ENCODE results near the gene SNORC. TPM values are rescaled to one million over a fixed set of nuclear protein-coding genes. Genes with fewer than 3 reads are reported as not detected.
"Not testable (repeated sequence)": the region's sequence is repeated elsewhere in the genome, so short reads cannot be mapped to it uniquely, and the experiment has no call there.

Gene SNORC
- total RNA-seq (2014; rRNA removed; shearing (Covaris generic)) = 1.6 and 5.2 TPM in 2 replicates

GRCh38 chr2:232870018-232870765 is at the start of gene SNORC:
SNORC (plus strand) TSS chr2:232870264; CDS start chr2:232870342, 78 bp downstream.
- DNase-seq = peak; percentile 43
- Histone ChIP-seq H3K27me3 (ENCODE audit: control insufficient read depth, insufficient read depth, low read length) (no peaks in the 10 kb centered on the region), H3K36me3 (replicated peaks; ENCODE audit: control insufficient read depth, insufficient read depth, low read length) (no peaks in the 10 kb centered on the region), H3K4me3 (ENCODE audit: insufficient read depth, low read depth, low read length) (no peak within 1 kb of the TSS)

GRCh38 chr2:232829988-232830387 is 40.1 kb upstream of the SNORC start:
- Histone ChIP-seq H3K27me3 (ENCODE audit: control insufficient read depth, insufficient read depth, low read length) (no peaks in the 10 kb centered on the region), H3K36me3 (replicated peaks; ENCODE audit: control insufficient read depth, insufficient read depth, low read length) (peaks cover 10% of the 10 kb centered on the region), H3K4me3 (ENCODE audit: insufficient read depth, low read depth, low read length) (no peak overlapping the region)
- DNase-seq = no peak

GRCh38 chr2:232831496-232831895 is 38.6 kb upstream of the SNORC start:
- Histone ChIP-seq H3K36me3 (replicated peaks; ENCODE audit: control insufficient read depth, insufficient read depth, low read length) (peaks cover 10% of the 10 kb centered on the region), H3K27me3 (ENCODE audit: control insufficient read depth, insufficient read depth, low read length) (no peaks in the 10 kb centered on the region), H3K4me3 (ENCODE audit: insufficient read depth, low read depth, low read length) (no peak overlapping the region)
- DNase-seq = no peak

- H3K27me3 ChIP-seq (ENCODE audit: control insufficient read depth, insufficient read depth, low read length) = no peaks in the 10 kb centered on the region
- DNase-seq = no peak
- peaks cover 11% of the 10 kb centered on the region for H3K36me3 ChIP-seq (replicated peaks; ENCODE audit: control insufficient read depth, insufficient read depth, low read length)
- no peak overlapping the region for H3K4me3 ChIP-seq (ENCODE audit: insufficient read depth, low read depth, low read length)
Observed at GRCh38 chr2:232833830-232834229, 36.2 kb upstream of the SNORC start.

- H3K36me3 ChIP-seq (replicated peaks; ENCODE audit: control insufficient read depth, insufficient read depth, low read length) = peaks cover 11% of the 10 kb centered on the region
- no peak for DNase-seq
- no peak overlapping the region for H3K4me3 ChIP-seq (ENCODE audit: insufficient read depth, low read depth, low read length)
- no peaks in the 10 kb centered on the region for H3K27me3 ChIP-seq (ENCODE audit: control insufficient read depth, insufficient read depth, low read length)
Observed at GRCh38 chr2:232835687-232836208, 34.3 kb upstream of the SNORC start.

GRCh38 chr2:232836934-232837333 is 33.1 kb upstream of the SNORC start:
- no peak for DNase-seq
- H3K4me3 ChIP-seq (ENCODE audit: insufficient read depth, low read depth, low read length) = no peak overlapping the region
- H3K36me3 ChIP-seq (replicated peaks; ENCODE audit: control insufficient read depth, insufficient read depth, low read length) = peaks cover 12% of the 10 kb centered on the region
- H3K27me3 ChIP-seq (ENCODE audit: control insufficient read depth, insufficient read depth, low read length) = no peaks in the 10 kb centered on the region

- H3K36me3 ChIP-seq (replicated peaks; ENCODE audit: control insufficient read depth, insufficient read depth, low read length) = peaks cover 7% of the 10 kb centered on the region
Observed at GRCh38 chr2:232838406-232838874, 31.6 kb upstream of the SNORC start.

GRCh38 chr2:232839411-232840079 is 30.5 kb upstream of the SNORC start:
- H3K27me3 ChIP-seq (ENCODE audit: control insufficient read depth, insufficient read depth, low read length) = no peaks in the 10 kb centered on the region
- no peak for DNase-seq
- peaks cover 9% of the 10 kb centered on the region for H3K36me3 ChIP-seq (replicated peaks; ENCODE audit: control insufficient read depth, insufficient read depth, low read length)
- H3K4me3 ChIP-seq (ENCODE audit: insufficient read depth, low read depth, low read length) = no peak overlapping the region

More at GRCh38 chr2:232838406-232838874, 31.6 kb upstream of the SNORC start:
- H3K4me3 ChIP-seq (ENCODE audit: insufficient read depth, low read depth, low read length) = no peak overlapping the region
- no peak for DNase-seq
- no peaks in the 10 kb centered on the region for H3K27me3 ChIP-seq (ENCODE audit: control insufficient read depth, insufficient read depth, low read length)

- no peak for DNase-seq
- peaks cover 19% of the 10 kb centered on the region for H3K36me3 ChIP-seq (replicated peaks; ENCODE audit: control insufficient read depth, insufficient read depth, low read length)
- H3K27me3 ChIP-seq (ENCODE audit: control insufficient read depth, insufficient read depth, low read length) = no peaks in the 10 kb centered on the region
- no peak overlapping the region for H3K4me3 ChIP-seq (ENCODE audit: insufficient read depth, low read depth, low read length)
Observed at GRCh38 chr2:232842689-232843088, 27.4 kb upstream of the SNORC start.

- no peaks in the 10 kb centered on the region for H3K27me3 ChIP-seq (ENCODE audit: control insufficient read depth, insufficient read depth, low read length)
- H3K4me3 ChIP-seq (ENCODE audit: insufficient read depth, low read depth, low read length) = no peak overlapping the region
- DNase-seq = no peak
- peaks cover 23% of the 10 kb centered on the region for H3K36me3 ChIP-seq (replicated peaks; ENCODE audit: control insufficient read depth, insufficient read depth, low read length)
Observed at GRCh38 chr2:232843834-232844233, 26.2 kb upstream of the SNORC start.

- Histone ChIP-seq H3K36me3 (replicated peaks; ENCODE audit: control insufficient read depth, insufficient read depth, low read length) (peaks cover 32% of the 10 kb centered on the region), H3K4me3 (ENCODE audit: insufficient read depth, low read depth, low read length) (no peak overlapping the region), H3K27me3 (ENCODE audit: control insufficient read depth, insufficient read depth, low read length) (no peaks in the 10 kb centered on the region)
- DNase-seq = no peak
Observed at GRCh38 chr2:232846055-232846454, 24.0 kb upstream of the SNORC start.

GRCh38 chr2:232850039-232850438 is 20.0 kb upstream of the SNORC start:
- H3K36me3 ChIP-seq (replicated peaks; ENCODE audit: control insufficient read depth, insufficient read depth, low read length) = peaks cover 23% of the 10 kb centered on the region
- no peak overlapping the region for H3K4me3 ChIP-seq (ENCODE audit: insufficient read depth, low read depth, low read length)
- no peak for DNase-seq
- H3K27me3 ChIP-seq (ENCODE audit: control insufficient read depth, insufficient read depth, low read length) = no peaks in the 10 kb centered on the region

GRCh38 chr2:232852081-232852480 is 18.0 kb upstream of the SNORC start:
- not testable (repeated sequence) for H3K4me3 ChIP-seq (ENCODE audit: insufficient read depth, low read depth, low read length); DNase-seq; H3K27me3 ChIP-seq (ENCODE audit: control insufficient read depth, insufficient read depth, low read length)
- peaks cover 24% of the 10 kb centered on the region for H3K36me3 ChIP-seq (replicated peaks; ENCODE audit: control insufficient read depth, insufficient read depth, low read length)

- no peaks in the 10 kb centered on the region for H3K27me3 ChIP-seq (ENCODE audit: control insufficient read depth, insufficient read depth, low read length)
- DNase-seq = no peak
- H3K4me3 ChIP-seq (ENCODE audit: insufficient read depth, low read depth, low read length) = no peak overlapping the region
- H3K36me3 ChIP-seq (replicated peaks; ENCODE audit: control insufficient read depth, insufficient read depth, low read length) = peaks cover 24% of the 10 kb centered on the region
Observed at GRCh38 chr2:232852676-232853075, 17.4 kb upstream of the SNORC start.

GRCh38 chr2:232854082-232854481 is 16.0 kb upstream of the SNORC start:
- Histone ChIP-seq H3K36me3 (replicated peaks; ENCODE audit: control insufficient read depth, insufficient read depth, low read length) (peaks cover 19% of the 10 kb centered on the region), H3K4me3 (ENCODE audit: insufficient read depth, low read depth, low read length) (no peak overlapping the region), H3K27me3 (ENCODE audit: control insufficient read depth, insufficient read depth, low read length) (no peaks in the 10 kb centered on the region)
- DNase-seq = no peak
